CD4-positive, alpha-beta T cell treated with Interleukin-6 at 100 ng/mL for 8 hours (primary cell): ENCODE results near the gene CSNK1E.

ENCODE experiments used
- DNase-seq: peaks from one replicate; pipeline ENCODE4 v3.0.0-alpha.2; 2020; ENCODE audit warnings: mixed read lengths, low spot score

The CSNK1E gene

DNA sequence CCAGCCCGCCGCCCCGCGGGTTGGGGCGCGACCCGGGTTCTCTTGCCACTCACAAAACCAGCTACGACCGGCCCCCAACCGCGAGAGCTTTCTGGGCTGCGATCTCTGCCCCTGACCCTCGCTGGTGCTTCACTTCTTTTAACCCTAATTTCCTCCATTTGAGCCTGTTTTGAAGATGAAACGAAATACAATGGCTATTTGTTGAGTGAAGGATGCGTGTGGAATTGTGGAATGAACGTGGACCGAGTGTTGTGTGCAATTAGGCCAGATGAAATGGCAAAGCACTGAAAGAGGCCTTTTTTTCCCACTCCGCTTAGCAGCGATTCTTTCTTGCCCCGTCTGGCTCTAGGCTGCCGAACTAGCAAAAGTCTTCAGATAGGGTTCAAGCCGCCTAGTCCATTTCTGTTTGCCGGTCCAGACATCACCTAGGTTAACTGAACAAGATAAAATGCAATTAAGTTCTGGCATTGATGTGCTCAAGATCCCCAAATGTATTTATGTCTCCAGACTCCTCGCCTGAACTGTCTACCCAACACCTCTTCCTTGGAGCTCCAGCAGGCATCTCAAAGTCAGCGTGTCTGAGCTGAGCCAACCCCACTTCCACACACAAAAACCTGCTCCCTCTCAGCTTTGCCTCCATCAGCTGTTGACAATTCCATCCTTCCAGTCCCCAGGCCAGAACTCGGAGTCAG, 44.0 kb downstream of the CSNK1E start:
- no peak for DNase-seq

DNA sequence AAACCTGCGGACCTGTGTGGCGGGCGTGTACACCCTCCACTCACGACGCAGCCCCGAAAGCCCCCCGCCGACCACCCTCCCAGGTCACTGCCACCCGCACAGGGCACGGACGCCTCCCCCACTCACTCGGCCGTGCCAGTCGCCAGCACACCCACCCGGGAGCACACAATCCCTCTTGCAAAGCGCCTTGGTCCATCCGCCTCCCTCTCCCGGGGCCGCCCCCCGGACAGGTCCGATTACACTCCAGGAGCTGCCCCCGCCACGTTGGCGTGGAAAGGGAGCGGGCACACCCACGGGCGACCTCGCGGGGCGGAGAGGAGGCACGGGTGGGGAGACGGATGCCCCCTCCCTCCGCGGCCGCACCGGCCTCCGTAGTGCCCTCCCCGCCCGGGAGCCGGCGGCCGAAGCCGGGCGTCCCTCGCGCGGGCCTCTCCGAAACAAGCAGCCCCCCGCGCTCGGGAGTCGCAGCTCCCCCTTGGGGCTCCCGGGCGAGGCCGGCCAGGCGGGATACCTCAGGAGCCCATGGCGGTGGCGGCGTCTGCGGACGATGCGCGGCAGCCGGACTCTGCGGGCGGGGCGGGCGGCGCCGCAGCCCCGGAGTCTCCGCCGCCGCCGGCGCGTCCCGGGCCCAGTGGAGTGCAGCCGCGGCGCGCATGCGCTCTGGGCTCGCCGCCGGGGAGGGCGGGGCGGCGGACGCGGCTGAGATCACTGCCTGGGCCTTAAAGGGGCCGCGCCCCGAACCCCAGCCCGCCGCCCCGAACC, 44.7 kb downstream of the CSNK1E start, which contains the start of gene TMEM184B:
Gene TMEM184B, minus strand, starts transcription at position 638 of the 762 bp plus-strand sequence. CDS start 25,049 bp downstream, outside the sequence.
- DNase-seq = peak; percentile 79

DNA sequence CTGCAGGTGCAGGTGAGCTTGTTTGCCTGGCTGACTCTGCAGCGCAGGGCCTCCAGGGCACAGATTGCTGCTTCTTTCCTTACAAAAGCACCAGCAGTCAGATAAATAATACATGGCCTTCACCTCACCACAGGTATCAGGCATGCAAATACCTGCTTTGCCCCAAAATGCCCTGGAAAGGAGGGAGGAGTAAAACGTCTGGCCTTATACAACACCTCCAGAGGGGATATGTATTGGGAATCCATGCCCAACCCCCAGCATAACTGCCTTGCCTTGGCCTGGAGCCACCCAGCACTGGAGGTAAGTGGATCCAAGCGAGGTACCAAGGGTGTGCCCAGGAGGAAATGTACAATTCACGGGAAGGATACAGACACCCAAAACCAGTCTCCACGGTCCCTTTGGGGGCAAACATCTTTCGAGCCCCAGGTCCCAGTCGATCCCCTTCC, 45.3 kb downstream of the CSNK1E start:
- no peak for DNase-seq

DNA sequence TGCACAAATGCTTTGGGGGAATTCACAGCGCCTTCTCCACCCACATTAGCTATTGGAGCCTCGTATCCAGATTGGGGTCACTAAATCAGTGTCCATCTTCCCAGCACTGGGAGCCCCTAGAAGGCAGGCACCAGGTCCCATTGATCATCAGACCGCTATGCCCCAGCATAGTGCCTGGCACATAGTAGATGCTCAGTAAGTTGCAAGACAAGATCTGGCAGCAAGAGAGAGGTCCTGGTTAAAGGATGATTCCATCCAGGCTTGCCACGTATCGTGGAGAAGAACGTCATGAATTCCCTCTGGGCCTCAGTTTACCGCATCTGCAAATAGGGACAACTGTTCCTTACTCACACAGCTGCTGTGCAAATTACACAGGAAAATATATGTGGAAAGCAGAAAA, 46.1 kb downstream of the CSNK1E start:
- no peak for DNase-seq

DNA sequence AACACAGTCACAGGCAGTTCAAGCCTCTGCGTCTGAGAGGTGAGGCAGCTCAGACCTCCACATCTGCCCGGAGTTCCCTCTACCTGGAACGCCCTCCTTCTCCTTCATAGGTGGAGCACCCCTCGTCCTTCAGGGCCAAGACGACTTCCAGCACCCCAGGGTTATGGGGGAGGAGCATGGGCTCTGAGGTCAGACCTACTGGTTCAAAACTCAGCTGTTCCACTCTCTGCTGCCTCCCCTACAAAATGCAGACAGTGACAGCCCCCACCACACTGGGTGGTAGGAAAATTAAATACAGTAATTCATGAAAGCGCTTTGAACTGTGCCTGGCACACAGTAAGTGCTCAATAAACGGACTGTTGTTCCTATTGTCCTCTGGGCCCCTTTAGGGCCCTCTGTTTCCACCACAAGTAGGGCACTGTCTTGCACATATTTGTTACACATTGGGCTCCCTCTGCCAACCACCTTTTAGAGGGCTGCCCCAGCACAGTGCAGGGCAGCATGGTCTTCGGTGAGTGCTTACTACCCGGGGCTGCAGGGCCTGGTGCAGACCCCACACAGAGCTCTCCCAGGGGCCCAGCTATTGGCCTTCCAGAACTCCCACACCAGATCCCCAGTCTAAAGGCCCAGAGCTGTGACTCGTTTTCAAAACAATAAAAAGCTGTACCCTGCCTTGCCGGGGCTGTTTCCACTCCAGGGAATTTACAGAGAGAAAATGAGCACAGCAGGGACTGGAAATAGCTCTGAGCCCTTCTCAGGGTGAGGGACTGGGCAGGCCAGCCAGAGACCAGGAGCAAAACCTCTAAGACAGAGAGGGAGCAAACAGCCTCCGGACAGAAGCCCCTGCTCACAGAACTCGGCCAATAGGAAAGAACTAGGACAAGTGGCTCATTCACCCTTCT, 46.9 kb downstream of the CSNK1E start:
- no peak for DNase-seq

DNA sequence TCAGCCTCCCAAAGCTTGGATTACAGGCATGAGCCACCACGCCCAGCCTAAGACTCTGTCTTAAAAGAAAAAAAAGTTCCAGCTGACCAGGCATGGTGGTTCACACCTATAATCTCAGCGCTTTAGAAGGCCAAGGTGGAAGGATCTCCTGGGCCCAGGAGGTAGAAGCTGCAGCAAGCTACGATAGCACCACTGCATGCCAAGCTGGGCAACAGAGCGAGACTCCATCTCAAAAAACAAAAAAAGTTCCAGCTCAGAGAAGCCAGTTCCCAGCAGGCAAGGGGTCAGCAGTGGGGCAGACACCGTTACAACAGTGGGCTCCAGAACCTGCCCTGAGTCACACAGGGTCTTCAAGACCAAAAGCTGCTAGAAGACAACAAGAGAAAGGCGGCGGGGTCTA, 47.8 kb downstream of the CSNK1E start:
- no peak for DNase-seq

DNA sequence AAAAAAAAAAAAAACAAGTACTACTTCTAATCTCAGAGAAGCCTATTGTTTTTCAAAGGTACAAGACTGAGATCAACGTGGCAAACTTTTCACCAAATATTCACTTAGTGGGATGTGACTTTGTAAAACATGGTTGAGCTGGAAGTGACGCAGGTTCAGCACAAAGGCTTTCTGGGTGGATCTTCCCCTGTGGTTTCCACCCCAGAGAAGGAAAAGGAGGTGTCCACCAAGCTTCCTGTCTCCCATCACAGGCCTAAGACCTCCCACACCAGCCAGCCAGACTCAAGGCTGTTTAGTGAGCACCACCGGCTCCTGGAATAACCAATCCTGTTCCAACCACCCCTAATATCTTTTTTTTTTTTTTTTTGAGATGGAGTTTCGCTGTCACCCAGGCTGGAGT, 50.1 kb downstream of the CSNK1E start:
- peak; percentile 70 for DNase-seq

DNA sequence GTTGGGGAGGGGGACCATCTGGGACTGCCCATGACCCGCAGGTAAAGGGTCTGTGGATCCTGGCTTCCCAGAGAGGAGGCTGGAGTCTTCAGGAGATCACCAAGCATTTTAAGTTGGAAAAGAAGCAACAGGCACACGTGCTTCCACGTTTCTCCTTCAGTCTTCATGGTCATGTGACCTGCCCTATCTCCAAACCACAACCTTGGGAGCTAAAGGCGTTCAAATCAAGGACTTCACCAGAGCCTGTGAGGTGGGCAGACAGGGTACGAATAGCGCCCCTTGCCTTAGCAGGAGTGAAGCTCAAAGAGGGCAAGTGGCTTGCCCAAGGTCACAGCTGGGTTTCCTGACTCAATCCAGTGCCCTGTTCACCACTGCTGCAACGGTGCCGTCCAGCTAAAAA, 51.1 kb downstream of the CSNK1E start:
- no peak for DNase-seq

DNA sequence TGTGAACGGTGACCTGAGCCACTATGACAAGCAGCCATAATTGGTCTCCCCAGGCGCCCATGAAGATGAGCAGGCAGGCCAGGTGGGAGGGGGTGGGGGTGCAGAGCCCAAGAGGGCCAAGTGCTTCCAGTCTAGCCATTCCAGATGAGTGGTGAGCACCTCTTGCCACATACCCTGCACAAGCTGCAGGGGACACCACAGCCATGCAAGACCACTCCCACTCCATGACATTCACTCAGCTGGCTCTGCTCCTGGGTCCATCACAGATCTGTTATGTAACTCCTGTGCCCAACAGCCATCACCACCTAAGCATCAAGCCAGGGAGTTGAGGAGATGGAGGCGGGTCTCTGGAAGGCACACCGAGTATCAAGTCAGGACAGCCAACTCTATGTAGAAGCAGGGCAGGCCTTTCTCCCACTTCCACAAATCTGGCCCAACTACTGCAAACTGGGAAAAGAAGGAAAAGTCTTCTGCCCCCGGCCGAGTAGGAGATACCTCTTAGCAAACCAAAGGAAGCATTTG, 52.9 kb downstream of the CSNK1E start:
- no peak for DNase-seq

DNA sequence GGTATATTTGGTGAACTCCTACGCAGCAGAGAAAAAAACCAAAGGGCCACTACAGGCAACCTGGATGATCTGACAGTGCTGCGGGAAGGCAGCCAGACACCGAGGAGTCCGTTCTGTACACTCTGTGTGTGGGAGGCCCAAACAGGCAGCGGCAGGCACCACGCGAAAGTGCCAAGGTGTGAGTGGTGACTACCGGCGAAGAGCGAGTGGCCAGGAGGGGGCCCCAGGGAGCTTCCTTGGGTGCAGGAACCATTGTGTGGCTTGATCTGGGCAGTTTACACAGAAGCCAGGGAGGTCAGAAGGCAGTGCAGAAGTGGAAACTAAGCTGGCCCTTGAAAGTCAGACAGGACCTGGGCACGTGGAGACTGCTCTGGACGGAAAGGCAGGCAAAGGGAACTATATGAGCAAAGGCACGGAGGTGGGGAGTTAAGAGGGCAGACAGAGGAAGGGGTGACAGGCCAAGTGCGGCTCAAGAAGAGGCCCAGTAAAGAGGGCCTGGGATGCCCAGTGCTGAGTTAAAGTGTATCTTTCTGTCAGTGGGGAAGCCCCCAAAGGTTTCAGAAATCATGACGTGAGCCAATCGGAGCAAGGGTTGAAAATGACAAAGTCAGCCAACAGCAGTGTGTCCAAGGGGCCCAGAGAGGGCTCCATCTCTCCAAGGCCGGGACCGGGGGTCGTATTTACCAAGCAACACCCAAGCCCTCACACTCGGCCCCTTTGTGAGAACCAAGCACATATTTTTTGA, 55.0 kb downstream of the CSNK1E start:
- DNase-seq = peak; percentile 22

DNA sequence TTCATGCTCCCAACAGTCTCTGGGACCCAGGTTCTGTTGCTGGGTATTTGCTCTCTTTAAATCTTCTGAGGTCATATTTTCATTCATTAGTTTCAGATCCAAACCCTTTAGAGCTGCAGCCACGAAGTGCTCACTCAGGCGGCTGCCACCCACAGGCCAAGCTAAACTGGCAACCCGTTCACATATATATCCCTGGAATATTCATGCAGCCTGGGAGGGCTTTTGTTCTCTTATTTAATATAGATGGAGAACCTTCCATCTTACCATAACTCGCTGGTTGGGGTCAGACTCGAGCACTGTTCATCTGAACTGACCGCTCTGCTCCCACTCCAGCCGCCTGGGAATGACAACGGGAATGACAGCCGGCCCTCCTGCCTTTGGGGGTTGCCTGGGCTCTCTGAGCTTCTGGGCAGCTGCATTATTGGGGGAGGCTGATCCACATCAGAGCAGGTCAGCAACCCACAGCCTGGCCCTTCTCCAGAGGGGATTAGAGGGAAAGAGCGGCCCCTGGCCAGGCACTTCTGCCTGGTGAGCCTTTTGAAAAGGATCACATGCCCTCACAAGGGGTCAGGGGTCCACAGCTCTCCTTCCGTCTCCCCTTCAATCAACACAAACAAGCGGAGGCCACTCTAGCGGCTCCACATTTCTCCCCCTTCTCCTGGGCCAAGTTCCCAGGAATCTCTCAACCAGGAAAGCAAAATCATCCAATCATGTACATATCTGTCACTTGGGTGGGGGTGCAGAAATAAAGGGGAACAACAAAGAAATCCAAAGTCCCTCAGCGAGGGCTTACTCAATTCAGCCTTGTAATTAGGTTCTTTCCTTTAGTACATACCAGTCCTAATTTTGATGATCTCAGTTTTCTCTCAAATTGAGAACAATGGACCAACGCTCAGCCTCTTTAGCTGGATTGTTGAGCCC, 56.2 kb downstream of the CSNK1E start:
- no peak for DNase-seq

DNA sequence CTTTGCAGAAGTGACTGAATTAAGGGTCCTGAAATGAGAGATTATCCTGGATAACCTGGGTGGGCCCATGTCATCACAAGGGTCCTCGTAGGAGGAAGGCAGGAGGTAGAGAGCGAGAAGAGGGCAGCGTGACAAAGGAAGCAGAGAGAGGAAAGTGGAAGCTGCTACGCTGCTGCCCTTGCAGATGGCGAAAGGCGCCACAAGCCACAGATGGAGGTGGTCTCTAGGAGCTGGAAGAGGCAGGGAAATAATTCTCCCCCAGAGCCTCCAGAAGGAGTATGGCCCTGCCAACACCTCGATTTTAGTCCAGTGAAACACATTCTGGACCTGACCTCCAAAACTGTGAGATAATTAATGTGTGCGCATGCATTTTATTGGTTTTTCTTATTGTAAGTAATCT, 57.9 kb downstream of the CSNK1E start:
- no peak for DNase-seq

DNA sequence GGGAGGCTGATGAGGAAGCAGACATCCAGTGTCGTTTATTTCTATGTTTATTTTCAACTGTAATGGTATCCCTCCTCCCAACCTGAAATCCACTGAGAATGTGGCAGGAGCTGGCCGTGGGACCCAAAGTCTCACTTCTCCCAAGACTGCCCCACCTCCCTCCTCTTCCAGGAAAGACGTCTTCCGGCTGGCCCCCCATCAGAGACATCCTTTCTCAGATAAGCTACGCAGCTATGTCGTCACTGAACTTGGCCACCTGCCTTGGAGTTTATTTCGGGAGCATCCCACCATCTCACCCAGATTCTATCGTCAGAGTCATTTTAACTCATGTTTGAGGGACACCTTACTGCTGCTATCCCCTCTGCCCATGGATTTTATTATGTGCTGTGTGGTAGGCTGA, 58.3 kb downstream of the CSNK1E start:
- no peak for DNase-seq

DNA sequence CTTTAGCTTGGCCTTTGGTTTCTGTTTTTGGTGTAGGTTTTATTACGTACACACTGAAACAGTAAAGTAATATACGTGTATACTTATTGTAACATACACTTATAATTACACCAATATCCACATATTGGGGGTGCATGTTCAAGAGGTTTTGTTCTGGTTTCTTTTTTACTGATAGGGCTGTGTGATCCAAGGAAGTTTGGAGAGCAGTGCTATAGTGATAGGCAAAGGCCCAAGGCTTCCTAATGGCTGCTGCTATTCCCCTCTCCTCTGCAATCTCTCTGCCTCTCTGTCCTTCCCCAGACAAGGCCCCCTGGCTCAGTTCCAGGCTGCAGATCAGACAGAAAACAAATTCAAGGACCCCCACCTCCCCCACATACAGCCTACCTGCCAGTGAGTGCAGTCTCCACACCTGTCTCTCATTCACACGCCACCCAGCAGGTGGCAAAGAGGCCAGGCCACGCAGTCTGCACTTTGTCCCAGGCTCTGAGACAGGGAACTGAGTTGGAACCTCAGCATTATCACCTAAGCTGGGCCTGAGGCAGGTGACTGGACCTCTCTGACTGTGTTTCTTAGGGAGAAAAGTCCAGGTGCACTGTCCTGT, 59.5 kb downstream of the CSNK1E start:
- DNase-seq = no peak

DNA sequence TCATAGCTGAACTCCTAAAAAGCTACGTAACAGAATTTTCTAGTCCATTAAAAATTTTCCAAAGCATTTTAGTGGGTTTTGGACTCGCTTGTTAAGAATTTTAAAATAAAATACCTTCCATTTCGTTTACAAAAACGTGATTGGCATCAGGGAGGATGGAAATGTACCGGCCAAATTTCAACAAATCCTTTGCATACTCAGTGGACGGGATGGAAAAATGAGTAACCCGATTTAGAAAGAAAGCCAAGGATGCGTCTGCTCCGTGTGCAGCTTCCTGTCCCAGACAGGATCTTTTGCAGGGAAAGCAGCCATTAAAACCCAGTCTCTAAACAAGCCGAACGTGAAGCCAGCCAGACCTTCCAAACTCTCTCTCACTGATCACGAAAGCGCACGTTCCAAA, 60.1 kb downstream of the CSNK1E start:
- no peak for DNase-seq

DNA sequence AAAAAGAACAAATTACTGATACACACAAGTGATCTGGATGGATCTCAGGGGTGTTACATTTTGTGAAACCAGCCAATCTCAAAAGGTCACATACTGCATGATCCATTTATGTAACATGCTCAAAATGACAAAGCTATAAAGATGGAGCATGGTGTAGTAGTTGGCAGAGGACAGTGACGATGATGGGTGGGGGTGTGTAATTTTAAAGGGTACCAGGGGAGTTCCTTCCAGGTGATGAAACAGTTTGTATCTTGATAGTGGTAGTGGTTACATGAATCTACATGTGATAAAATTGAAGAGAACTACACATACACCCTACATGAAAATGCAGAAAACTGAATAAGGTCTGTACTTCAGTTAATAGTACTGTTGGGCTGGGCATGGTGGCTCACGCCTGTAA, 61.5 kb downstream of the CSNK1E start:
- DNase-seq = no peak

DNA sequence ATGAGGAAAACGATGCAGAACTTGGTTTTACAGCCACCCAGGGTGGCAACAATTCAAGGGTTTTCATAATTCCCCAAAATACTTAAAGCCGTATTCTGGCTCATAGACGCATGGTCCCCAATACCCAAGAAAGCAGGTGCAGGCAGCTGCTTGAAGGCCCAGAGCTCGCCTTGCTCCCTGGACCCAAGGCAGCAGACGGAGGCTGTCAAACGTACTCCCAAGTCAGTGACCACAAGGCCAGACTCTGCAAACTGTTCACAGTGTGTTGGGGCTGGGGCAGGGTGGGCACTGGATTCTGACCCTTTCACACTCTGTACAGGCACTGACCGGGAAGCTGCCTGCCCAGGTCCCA, 65.9 kb downstream of the CSNK1E start:
- no peak for DNase-seq

DNA sequence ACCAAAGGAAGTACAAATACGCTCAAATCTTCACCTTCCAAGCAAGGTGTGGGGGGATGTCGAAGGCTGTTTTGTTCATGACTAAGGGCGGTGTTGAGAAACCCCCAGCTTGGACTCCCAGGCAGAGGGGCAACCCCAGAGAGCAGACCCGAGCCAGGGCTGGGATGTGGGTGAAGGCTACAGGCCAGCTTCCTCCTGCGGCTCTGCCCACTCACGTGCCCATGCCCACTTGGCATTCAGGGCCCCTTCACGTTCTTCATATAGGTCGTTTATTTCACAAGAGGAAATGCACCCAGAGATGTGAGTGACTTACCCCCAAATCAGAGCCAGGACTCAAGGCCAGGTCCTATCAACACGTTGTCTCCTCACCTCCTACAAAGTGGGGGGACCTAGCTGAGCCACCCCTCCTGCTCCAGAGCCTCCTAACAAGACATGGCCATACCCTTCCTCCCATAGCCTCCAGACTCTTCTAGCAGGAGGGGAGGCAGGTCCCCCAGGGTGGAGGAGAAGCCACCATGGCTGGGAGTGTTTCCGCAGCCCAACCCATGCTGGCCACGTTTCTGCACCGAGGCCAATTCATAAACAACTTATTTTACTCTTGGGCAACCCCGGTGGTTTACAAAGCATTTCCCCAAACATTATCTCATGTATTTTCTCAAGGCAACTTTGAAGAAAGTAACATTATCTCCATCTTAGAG, 66.4 kb downstream of the CSNK1E start:
- DNase-seq = no peak

DNA sequence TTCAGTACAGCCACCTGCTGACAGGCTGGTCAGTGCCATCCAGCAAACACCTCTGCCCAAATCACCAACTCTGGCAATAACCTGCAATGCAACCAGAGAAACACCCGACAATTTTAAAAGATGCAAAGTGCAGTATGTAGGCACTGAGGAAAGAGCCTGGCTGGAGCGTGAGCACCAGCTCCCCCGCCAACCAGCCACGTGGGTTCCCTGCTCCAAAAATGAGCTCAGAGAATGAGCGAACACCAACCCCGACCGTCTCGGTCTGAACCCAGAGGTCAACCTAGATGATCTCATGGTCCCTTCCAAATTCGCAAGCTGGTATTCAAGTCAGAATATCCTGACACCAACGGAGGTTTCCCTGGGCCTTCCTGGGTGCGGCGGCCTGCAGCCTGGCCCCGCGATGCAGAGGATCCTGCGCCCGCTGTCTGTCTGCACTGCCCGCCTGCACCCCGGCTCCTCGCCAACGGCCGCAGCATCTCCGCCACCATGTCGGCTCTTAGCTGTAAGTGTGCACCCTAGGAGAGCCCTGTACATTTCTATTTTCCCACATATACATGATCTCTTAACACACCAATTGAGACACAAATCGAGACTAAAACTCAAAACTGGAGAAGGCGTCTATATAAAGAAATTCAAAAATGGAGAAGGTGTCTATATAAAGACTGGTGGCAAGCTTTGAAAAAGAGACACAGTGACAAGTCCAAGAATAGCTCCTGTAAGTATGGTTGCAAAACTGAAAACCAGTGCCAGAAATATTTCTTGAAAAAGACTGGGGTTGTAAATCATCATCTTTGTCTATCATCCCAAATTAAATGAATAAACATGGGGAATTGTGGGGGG, 67.2 kb downstream of the CSNK1E start:
- DNase-seq = no peak
